Erythroblast (primary cell): ENCODE results near the gene CFP.

Experiments used
- GATA1 ChIP-seq: IDR thresholded peaks from 2 replicates; pipeline ENCODE4 v1.6.1; 2011; ENCODE audit warnings: low read depth, mild to moderate bottlenecking, control low read depth, low read length, moderate library complexity
- POLR2A ChIP-seq: IDR thresholded peaks from 2 replicates; pipeline ENCODE4 v1.6.1; 2011; ENCODE audit warnings: mild to moderate bottlenecking, low read length

DNA sequence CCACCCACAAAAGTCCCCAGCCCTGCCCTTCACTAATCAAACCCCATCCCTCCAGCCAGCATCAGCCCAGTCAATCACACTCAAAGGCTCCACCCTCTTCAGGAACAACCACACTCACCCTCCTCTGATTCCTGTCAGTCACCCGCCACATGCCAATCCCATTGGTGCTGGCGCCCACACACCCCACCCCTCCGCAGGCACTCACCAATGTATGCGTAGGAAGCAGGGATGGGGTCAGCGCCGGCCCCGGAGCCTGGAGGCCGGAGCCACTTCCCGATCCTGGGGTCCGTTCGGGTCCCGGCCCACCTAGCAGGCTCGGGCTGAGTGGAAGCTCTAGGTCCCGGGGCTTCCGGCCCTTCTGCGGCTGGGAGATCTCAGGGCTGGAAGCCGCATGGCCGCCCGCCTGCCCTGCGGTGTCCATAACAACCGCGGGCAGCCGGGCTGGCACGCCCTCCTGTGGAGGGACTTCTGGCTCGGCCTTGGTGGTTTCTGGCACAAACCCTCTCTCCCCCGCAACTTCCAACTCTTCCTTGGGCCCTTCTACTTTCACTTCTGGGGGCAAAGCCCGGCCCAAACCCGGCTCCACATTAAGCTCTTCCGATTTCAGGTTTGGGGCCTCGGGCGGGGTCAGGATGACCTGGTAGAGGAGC, 7.9 kb upstream of the CFP start:
- TF ChIP-seq POLR2A (no peak), GATA1 (no peak)
